Heart left ventricle (tissue), 13 donors: ENCODE measurements around the gene ACP7.

ENCODE experiments used
- CTCF ChIP-seq, 12 donors: fragments of 200-600 bp; sonication (generic) in 4 of 12; IDR thresholded peaks; one replicate each; pipeline versions ENCODE4 v1.5.0 to v1.8.0; 2018 to 2022; ENCODE audit warnings: antibody characterized with exemption in 12 of 12, mild to moderate bottlenecking in 5 of 12
- POLR2A ChIP-seq, 2 donors: fragments of 450-650 bp; IDR thresholded peaks; one replicate each; pipeline ENCODE4 v1.6.1; 2017; ENCODE audit warnings: antibody characterized with exemption in 2 of 2, mild to moderate bottlenecking in 2 of 2, moderate library complexity in 2 of 2
- donor health status: ischemic (EF 13 %, LVEDD 7.1; RV severe dilation, severe dysfunction).
- donor health status: DM: no; HTN: yes; CAD: no.
- donor health status: DM: no; HTN: no; CAD: no.
- donor health status: ischemic (EF 25% LVEDD 6.9; RV normal size, moderate dysfunction).
- donor health status: ischemic (EF 25% LVEDD 5.7; RV mildly dilated, moderate dysfunction).
- donor health status: ischemic (EF 35%, LVEDD 5.7; RV mildly dilated, moderate dysfunction).
- donor health status: nonischemic (EF 11% LVEDD 7.7; RV severe dilation, severe dysfunction).
- donor health status: DM: yes; HTN: yes; CAD: no.
- donor health status: PGD.
- donor health status: ischemic (EF 29% LVEDD 5.4; RV normal size, mild dysfunction).
- donor health status: nonischemic (EF 23%, LVEDD 6.1; RV moderate dilation, normal function).

- TF ChIP-seq CTCF (IDR thresholded peaks at IDR 0.05), result no peak
- TF ChIP-seq POLR2A (IDR thresholded peaks at IDR 0.05), result no peak
Measured at GRCh38 chr19:39097299-39097698, 13.1 kb downstream of the ACP7 start.
